Tibial nerve (tissue), 4 donors: ENCODE results near the gene RBKS.

Experiments used
- CTCF ChIP-seq, 5 experiments: fragments of 200-600 bp in 3 of 5; fragments of 450-650 bp in 2 of 5; sonication (generic) in 3 of 5; IDR thresholded peaks; one replicate each; pipeline ENCODE4 v1.5.1; 2016 to 2019; ENCODE audit warnings: antibody characterized with exemption in 5 of 5, mild to moderate bottlenecking in 3 of 5, moderate library complexity in 2 of 5
- EP300 ChIP-seq, 2 donors: sonication (generic); formaldehyde crosslinking; IDR thresholded peaks; one replicate each; pipeline ENCODE4 v1.6.1; 2017; ENCODE audit warnings: antibody characterized with exemption in 2 of 2, mild to moderate bottlenecking in 1 of 2
- POLR2A ChIP-seq, 2 donors: fragments of 450-650 bp; IDR thresholded peaks; one replicate each; pipeline ENCODE4 v1.6.1; 2017; ENCODE audit warnings: antibody characterized with exemption in 2 of 2, mild to moderate bottlenecking in 2 of 2, moderate library complexity in 2 of 2

- TF ChIP-seq CTCF (IDR thresholded peaks at IDR 0.05) = no peak
- TF ChIP-seq POLR2A (IDR thresholded peaks at IDR 0.05) = no peak
- no peak for TF ChIP-seq EP300 (IDR thresholded peaks at IDR 0.05)
These were observed 26.3 kb upstream of the RBKS start for GRCh38 chr2:27916293-27916995.
